Measurements from ENCODE around the gene CEL.

DNA sequence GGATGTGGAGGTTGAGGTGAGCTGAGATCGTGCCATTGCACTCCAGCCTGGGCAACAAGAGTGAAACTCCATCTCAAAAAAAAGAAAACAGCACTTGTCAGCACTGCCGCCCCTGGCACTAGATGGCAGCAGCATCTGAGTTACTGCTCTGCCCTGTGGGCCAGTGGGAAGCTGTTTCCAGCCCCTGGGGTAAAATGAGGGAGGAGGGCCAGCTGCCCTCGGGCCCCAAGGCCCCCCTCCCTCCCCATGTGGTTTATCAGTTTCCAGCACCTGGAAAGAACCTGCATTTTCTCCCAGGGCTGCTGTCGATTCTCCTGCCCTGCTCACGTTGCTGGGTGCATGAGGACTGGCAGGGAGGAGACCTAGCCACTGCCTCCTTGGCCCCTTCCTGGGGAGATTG, 13.2 kb upstream of the CEL start:
- TF ChIP-seq CSDC2 (CRISPR knock-in tag; IDR thresholded peaks at IDR 0.05) (no peak), ISL1 (CRISPR knock-in tag; IDR thresholded peaks at IDR 0.05) (no peak), ZFP3 (CRISPR knock-in tag; IDR thresholded peaks at IDR 0.05) (no peak), BACH2 (CRISPR knock-in tag; IDR thresholded peaks at IDR 0.05; ENCODE audit: borderline replicate concordance) (no peak), PPARA (CRISPR knock-in tag; IDR thresholded peaks at IDR 0.05; ENCODE audit: borderline replicate concordance) (no peak)

Measured in SK-N-SH treated with all-trans-retinoic acid at 6 μM for 48 hours (cell line).